GM19468 (cell line): ENCODE data around the gene AHCYL1.

Experiments used
- ATAC-seq: cut with Tn5 transposase; IDR thresholded peaks from one replicate; pipeline ENCODE4 v1.9.1; 2021; ENCODE audit warnings: mild to moderate bottlenecking, moderate library complexity, moderate number of reproducible peaks; ENCODE audit not compliant: unreplicated experiment; ENCODE audit errors: extremely low read depth

Gene AHCYL1

GRCh38 chr1:110056776-110057175, 72.2 kb downstream of the AHCYL1 start:
- no peak for ATAC-seq

GRCh38 chr1:110057963-110058518, 73.5 kb downstream of the AHCYL1 start:
- ATAC-seq = no peak

- ATAC-seq = no peak
Observed at GRCh38 chr1:110058591-110058990, 74.0 kb downstream of the AHCYL1 start.

DNA sequence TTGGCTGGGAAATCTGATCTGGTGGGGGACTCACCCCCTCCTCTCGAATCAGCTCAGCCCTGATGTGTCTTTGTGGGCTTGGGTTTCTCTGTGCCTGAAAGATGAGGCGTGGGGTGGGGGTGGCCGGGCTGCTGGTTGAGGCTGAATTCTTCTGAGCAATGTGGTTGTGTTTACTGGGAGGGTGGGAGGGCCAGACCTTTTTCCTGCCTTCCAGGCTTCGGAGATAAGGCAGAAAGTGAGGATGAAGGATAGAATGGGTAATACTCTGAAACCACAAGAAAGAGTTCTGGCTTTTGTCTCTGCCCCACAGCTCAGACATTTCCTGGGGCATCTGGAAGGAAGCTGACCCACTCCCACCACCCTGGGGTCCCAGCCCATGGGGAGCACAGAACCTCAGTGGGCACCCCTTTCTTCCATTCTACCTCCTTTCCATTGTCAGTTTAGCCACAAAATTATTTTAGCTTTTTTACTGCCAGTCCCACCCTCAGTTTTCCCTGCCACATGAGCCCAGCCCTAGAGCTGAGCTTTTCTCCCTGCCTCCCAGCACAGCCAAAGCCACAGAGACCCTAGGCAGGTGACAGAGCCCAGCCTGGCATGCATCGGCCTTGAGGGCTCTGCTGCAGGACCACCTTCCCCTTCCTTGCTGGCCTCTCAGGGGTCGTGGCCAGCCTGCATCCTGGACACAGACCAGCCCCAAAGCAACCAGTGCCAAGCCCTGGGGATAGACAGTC, 74.7 kb downstream of the AHCYL1 start:
- ATAC-seq = no peak

DNA sequence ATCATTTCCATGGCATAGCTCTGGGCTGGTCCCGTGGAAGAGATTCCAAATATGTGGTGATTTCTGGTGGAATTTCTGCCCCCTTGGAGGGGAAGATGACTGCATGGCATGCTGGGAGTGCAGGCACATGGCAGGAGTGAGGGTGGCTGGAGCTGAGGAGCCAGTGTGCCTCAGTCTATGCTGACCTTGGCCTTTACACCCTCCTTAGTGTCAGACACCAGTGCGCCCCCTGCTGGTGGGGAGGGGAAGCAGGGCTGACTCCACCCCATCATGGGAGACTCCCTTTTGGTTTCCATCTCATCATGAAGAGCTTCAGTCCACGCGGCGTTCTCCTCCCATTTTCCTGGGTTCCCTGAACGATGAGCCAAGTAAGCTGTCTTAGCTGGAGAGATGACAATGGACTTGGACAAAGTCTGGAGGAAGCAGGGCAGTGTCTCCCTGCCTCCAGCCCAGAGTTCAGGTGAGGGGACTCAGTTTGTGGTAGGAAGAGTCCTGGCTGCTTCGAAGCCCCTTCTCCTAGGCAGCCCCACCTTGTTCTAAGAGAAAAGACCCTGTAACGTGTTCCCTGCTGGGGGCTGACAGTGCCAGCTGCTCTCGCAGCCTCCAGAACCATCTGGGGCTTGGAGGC, 75.6 kb downstream of the AHCYL1 start:
- no peak for ATAC-seq

- ATAC-seq = no peak
Observed at GRCh38 chr1:110060662-110061060, 76.1 kb downstream of the AHCYL1 start.

DNA sequence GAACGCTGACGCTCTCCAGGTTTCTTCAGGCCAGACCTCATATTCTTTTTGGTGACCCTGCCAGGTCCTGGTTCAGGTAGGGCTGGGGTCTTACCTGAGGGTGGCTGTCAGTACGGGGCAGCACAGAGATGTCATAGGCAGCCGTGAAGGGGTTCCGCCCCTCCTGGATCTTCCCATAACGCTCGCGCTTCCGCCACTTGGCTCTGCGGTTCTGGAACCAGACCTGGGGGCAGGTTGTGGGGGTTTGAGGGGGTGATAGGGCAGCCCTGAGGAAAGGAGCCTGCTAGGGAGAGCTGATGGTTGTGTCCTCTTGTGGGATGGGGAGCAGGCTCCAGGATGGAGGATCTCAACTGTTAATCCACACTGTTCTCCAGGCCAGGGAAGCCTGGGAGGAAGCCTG, 76.8 kb downstream of the AHCYL1 start:
- ATAC-seq = no peak

DNA sequence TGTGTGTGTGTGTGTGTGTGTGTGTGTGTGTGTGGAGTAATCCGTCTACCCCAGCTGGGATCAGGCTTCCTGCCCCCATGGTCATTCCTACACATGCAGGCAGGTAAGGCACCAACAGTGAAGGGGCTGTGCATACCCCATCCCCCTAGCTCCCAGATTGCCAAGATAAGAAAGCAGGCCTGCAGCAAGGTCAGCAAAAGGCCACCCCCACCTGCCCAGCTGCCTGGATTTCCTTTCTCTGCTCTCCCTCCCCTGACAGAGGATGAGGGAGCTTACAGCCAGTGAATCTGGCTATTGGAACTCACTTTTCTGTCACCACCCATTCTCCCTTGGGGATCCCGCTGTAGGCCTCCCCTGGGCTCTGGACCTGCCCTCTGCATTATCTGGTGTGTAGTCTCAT, 78.0 kb downstream of the AHCYL1 start:
- ATAC-seq = no peak

DNA sequence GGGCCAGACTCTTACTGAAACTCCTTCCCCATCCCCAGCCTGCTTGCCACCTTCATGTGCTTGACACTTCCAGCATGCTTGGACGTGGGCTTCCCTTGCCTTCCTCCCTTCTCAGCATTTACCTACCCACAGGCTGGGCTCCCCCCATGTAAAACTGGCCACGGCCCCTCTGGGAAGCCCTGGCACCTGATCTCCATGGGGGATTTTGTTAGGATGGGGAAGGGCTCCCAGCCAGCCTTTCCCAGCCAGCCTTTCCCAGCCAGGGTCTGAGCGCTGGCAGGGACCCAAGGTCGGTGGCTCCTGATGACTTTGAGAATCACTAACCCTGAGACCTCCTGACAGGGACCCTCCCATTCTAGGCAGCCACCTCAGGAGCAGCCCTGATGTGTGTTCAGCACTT, 79.2 kb downstream of the AHCYL1 start:
- no peak for ATAC-seq

- no peak for ATAC-seq
Observed at GRCh38 chr1:110064576-110065337, 80.2 kb downstream of the AHCYL1 start.

- ATAC-seq = no peak
Observed at GRCh38 chr1:110065841-110066240, 81.3 kb downstream of the AHCYL1 start.

DNA sequence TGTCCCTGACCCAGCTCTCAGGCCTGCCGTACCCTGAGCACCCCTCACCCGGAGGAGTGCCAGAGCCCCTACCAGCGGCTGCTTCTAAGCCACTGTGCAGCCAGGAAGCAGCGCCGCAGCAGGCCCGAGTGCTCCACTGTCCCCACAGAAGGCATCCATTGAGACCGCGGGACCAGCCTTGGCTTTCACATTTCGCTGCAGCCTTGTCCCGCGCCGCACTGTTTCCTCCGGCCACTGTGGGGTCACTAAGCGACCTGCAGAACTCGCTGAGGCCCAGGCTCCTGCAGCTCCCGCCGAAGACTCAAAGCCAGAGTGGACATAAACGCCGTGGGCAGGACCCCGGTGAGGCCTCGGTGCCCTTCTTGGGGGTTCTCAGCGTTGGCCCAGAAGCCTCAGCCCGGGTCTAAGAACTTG, 82.9 kb downstream of the AHCYL1 start:
- no peak for ATAC-seq

DNA sequence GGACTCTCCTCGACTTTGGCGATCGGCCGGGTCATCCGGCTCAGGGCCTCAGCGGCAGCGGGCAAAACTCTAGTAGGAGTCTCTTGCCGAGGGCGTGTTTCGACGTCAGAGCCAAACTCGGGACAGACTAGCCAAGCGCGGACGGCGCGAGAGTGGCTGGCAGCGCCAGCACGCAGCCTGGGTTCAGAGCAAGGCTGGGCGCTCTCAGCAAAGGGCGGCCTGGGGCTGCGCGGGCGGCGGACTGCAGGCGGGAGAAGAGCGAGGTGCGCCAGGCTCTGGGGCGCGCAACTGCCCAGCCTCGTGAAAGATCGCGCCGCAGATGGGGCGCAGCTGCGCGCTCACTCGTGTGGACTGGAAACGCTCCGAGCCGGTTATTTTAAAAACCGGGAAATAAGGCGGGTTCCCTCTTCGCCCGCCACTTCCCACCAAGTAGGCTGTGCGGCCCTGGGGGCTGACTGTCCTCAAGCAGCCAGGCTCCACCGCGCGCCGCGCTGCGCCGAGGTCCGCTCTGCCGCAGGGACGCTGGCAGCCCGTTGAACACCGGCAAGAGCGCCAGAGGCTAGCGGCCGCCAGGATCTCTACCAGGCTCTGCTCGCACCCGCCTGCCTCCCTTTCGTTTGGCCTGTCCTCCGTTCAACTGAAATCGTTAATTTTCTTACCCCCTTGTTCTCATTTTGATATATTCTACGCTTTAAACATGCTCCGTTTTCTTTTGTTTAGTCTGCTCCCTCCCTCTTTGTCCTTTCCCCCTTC, 83.5 kb downstream of the AHCYL1 start:
- ATAC-seq = no peak

DNA sequence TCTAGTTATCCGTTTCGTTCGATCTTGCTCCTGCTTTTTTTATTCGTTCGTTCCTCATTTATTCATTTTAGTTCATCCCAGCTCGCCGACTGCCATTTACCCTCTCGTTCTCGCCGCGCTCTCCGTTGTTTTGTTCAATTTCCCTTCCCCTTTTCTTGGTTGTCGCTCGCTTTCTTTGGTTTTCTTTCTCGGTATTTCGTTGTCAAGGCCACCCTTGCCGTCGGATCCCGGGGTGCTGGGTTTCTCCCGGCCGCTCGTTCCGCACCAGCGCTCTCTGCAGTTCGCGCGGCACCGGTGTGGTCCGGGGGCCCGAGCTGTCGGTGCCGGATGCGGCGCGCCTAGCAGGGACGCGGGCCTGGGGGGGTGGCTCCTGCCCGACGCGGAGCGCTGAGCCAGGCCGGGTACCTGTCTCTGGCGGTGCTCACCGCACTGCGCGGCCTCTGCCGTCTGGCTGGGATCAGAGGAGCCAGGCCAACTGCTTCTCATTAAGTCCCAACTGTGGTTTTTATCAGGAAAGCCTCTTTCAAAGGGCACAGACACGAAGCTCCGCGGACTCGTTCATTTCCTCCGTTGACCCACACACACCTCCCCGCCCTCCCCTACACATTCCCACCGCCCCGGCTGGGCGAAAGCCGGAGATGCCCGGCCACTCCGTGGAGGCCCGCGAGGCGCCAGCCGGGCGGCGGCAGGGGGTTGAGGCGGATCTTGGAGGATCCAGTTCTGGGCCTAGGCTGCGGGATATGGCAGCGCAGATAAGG, 84.3 kb downstream of the AHCYL1 start:
- no peak for ATAC-seq

GRCh38 chr1:110069404-110070281, 85.1 kb downstream of the AHCYL1 start:
- no peak for ATAC-seq

GRCh38 chr1:110070282-110070669, 85.7 kb downstream of the AHCYL1 start:
- ATAC-seq = no peak

DNA sequence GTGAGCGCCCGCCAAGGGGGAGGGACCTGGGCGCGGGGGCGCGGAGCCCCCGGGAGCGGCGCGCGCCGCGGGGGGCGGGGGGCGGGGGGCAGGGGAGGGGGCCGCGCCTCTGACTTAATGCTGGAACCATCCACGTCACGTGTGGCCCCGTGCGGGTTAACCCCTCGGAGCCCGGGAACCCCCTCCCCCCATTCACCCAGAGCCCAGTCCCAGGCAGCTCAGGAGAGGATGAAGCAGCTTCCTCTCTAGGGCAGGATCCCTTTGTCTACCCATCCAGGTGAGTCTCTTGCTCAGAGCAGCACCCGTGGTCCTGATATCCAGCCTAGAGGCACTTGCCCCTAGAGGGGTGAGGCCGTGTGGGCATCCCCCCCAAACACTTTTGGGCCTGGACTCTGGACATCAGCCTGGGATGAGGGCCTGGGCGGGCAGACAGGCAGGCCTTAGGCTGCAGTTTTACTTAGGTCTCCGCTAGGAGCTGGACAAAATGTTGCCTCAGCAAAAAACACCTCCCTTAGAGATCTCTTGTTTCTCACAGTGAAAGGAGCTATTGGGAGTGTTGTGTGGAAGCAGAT, 86.2 kb downstream of the AHCYL1 start, which contains the start of gene ALX3:
ALX3 (minus strand) TSS at position 2 of the 572 bp plus-strand sequence. CDS start 60 bp downstream, outside the sequence.
- no peak for ATAC-seq
